Stimulated activated CD8-positive, alpha-beta memory T cell treated with anti-CD3 and anti-CD28 coated beads, Interleukin-7, amount 100 ng/mL, for 48 hours (primary cell): Measurements from ENCODE around the gene SLC45A2.
"Not testable (repeated sequence)": the region's sequence is repeated elsewhere in the genome, so short reads cannot be mapped to it uniquely, and the experiment has no call there.

ENCODE experiments used
- DNase-seq, 2 donors: peaks; one replicate each; pipeline ENCODE4 v3.0.0-alpha.2; 2020; ENCODE audit warnings: low read depth in 1 of 2; ENCODE audit errors: extremely low read depth in 1 of 2

The SLC45A2 gene

DNA sequence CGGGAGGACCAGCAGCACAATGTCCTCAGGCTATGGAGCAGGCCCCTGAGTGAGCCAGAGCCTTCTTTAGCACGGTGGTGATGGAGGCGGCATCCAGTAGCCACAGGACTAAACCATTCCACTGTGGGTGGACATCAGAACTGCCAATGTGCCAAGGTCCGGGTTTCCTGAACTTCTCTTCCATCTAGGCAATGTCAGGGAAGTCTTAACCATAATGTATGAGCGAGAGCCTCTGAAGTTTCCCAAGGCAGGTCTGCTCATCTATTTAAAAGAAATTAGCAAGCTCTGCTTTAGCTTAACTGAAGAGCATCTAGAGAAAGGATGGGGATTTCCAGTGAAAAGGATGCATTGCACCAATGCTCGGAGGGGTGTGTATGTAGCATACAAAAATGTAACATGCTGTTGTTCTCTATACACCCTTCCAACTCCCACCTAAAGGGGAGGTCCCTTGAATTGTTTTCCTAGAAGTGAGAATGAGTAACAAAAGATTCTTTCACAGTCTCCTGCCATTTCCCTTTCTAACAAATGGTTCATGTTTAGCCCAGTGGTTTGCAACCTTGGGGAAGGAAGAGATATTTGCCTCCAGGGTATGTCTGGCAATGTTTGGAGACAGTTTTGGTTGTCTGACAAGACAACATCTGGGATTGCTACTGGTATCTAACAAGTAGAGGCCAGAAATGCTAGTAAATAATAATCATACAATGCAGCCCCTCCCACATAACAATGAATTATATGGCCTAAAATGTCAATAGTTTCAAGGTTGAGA, 54.4 kb downstream of the SLC45A2 start:
- DNase-seq, result no peak

DNA sequence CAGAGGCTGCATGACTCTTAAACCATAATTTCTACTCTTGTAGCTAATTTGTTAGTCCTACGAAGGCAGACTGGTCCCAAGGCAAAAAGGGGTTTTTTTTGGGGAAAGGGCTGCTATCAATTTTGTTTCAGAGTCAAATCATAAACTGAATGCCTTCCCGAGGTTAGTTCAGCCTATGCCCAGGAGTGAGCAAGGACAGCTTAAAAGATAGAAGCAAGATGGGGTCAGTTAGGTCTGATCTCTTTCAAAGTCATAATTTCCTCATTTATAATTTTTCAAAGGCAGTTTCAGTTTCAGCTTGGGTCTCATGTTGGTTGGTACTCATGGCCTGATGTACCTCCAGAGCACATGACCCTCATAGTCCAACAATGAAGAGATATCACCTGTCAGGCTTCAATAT, 56.2 kb downstream of the SLC45A2 start:
- no peak for DNase-seq

DNA sequence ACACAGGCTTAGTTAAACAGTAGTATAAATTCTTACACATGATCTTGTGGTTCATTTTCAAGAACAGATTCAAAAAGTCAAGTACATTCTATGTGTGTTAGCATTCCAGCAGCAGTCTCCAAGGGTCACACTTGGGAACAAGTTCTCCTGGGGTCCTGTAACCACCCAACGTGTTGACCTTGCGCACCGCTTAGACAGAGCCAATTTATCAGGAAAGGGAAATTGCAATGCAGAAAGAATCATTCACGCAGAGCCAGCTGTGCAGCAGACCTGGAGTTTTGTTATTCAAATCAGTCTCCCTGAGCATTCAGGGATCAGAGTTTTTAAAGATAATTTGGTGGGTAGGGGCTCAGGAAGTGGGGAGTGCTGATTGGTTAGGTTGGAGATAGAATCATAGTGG, 56.8 kb downstream of the SLC45A2 start:
- no peak for DNase-seq

DNA sequence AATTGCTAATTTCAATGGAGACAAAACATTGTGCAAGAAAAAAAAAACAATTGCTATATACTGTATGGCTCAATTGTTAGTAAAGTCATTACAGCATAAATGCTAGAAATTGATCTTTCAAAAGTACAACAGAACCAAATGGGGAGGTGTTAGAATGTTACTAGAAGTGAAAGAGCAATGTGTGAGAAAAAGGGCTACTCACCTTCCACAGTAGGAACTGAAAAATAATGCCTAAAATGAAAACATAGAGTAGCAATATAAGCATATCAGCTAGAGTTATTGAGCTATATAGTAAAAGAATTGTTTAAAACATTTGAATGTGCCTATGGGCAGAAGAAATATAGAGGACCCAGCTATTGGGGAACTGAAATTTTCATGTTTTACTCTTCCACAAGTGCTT, 59.2 kb downstream of the SLC45A2 start:
- no peak for DNase-seq

DNA sequence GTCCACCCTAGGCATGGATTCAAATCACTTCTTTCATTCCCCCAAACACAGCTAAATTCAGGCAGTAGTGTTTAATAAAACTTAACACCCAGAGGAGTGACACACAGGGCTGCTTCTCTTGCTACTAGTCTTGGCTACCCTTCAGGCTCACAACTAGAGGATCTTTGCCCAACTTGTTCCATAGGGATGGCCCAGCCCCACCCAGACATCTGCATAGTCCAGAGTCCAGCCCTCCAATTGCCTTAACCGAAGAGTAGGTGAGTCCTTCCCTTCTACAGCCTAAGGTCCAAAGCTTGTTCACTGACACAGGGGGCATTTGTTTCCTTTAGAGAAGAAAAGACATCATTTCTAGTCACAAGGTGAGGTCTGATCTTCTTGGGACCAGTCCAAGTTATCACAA, 63.5 kb downstream of the SLC45A2 start:
- no peak for DNase-seq

DNA sequence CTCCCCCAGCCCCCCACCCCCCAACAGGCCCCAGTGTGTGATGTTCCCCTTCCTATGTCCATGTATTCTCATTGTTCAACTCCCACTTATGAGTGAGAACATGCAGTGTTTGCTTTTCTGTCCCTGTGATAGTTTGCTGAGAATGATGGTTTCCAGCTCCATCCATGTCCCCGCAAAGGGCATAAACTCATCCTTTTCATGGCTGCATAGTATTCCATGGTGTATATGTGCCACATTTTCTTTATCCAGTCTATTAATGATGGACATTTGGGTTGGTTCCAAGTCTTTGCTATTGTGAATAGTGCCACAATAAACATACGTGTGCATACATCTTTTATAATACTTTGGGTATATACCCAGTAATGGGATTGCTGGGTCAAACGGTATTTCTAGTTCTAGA, 69.6 kb downstream of the SLC45A2 start:
- not testable (repeated sequence) for DNase-seq

DNA sequence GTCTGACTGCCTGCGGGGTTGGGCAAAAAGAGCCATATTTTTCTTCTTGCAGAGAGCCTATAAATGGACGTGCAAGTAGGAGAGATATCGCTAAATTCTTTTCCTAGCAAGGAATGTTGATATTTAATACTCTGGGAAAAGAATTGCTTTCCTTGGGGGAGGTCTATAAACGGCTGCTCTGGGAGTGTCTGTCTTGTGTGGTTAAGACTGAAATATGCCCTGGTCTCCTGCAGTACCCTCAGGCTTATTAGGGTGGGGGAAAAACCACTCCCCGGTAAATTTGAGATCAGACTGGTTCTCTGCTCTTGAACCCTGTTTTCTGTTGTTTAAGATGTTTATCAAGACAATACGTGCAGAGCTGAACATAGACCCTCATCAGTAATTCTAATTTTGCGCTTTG, 78.2 kb downstream of the SLC45A2 start:
- DNase-seq, result not testable (repeated sequence)

DNA sequence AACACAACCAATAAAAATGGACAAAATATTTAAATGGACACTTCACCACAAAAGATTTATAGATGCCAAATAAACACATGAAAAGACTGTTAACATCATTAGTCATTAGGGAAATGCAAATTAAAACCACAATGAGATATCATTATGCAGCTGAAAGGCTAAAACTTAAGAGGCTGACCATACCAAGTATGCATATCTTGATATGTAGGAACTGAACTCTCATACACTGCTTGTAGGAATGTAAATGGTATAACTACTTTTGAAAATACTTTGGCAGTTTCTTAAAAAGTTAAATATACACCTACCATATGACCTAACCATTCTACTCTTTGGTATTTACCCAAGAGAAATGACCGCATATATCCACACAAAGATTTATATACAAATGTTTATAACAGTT, 79.1 kb downstream of the SLC45A2 start:
- DNase-seq, result no peak

DNA sequence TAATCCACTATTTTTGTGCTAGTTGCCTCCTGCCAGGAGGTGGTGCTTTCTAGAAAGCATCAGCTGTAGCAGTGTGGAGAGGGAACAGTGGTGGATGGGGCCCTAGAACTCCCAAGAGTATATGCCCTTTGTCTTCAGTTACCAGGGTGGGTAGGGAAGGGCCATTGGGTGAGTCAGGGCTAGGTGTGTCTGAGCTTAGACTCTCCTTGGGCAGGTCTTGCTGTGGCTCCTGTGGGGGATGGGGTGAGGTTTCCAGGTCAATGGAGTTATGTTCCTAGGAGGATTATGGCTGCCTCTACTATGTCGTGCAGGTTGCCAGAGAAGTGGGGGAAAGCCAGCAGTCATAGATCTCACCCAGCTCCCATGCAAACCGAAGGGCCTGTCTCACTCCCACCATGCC, 81.4 kb downstream of the SLC45A2 start:
- DNase-seq, result no peak

DNA sequence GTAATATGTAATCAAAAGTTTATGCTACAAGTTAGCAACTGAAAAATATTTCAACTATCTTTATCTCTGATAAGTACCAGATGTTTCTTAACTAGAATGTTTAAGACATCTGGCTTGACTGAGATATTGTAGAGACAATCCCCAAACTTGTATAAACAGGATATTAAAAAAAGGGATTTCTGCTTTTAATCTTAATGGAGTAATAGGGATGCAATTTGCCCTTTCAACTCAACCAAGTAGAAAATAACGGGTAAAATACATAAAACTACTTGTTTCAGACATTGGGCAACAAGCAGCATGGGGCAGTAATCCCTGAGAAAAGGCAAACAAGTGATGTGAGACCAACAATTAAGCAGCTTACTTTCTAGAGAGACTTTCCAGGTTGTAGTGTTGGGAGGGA, 83.3 kb downstream of the SLC45A2 start:
- no peak for DNase-seq
